ENCODE measurements around the gene FAM107A.

DNA sequence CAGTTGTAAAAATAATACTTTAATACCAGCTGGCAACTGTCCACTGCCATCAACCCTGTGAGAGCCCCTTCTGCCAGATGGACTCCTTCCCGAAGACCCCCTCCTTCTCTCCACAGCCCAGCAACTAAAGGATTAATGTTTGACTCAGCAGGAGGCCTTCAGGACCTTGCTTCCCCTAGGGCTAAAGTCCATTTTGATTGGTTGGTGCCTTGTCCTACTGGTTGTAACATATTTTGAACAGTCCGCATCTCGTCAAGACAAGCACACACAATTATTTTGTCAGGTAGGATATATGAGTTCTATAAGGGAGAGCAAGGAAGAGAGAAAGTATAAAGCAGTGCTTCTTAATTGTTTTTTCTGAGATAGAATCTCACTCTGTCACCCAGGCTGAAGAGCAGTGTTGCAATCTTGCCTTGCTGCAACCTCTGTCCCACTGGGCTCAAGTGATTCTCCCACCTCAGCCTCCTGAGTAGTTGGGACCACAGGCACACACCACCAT, 58.9 kb downstream of the FAM107A start:
- TF ChIP-seq CTCF (conservative IDR thresholded peaks at IDR 0.05) (no peak), ZFX (IDR thresholded peaks at IDR 0.05) (no peak)
